Endothelial cell of umbilical vein (primary cell): ENCODE results near the gene TBC1D14. TPM values are rescaled to one million over a fixed set of nuclear protein-coding genes. Genes with fewer than 3 reads are reported as not detected.

Experiments
- BruUV-seq: library from RNA; stranded (reverse); fragments of 400-500 nt; replicated peaks from 2 replicates; lab custom pipeline; 2021; lab: Mats Ljungman, UMichigan
- CTCF ChIA-PET: fragments of 300-600, 350-600 bp; sonication (Branson Sonifier 250); formaldehyde crosslinking; loops from one replicate; lab custom pipeline; 2021; ENCODE audit warnings: antibody characterized with exemption, inconsistent platforms; lab: Charles Lee
- POLR2A ChIA-PET: fragments of 300-600, 350-600 bp; sonication (Branson Sonifier 250); formaldehyde crosslinking; loops from one replicate; lab custom pipeline; 2021; ENCODE audit warnings: antibody characterized with exemption, inconsistent platforms; lab: Charles Lee
- DNase-seq: peaks from one replicate; pipeline ENCODE4 v3.0.0-alpha.2; 2011; ENCODE audit warnings: low read depth, low spot score
- FAIRE-seq: peaks from 2 replicates; lab custom pipeline; 2011; peaks lifted over from hg19 to GRCh38; lab: Jason Lieb, UNC
- H2AFZ ChIP-seq: 2 replicates; pipeline ENCODE4 v1.6.0; 2012; ENCODE audit warnings: low read depth, low read length, control low read depth, inconsistent platforms
- H3K27ac ChIP-seq: 2 replicates; pipeline ENCODE4 v1.5.1; 2011; ENCODE audit warnings: low read depth, mild to moderate bottlenecking, control low read depth, low read length, moderate library complexity; ENCODE audit not compliant: insufficient read depth
- H3K27me3 ChIP-seq, 2 experiments: 2 replicates each; pipeline versions ENCODE4 v1.6.0 to v1.6.1; 2011; ENCODE audit warnings: low read length in 2 of 2, mixed read lengths in 1 of 2; ENCODE audit not compliant: control insufficient read depth in 2 of 2, insufficient read depth in 2 of 2
- H3K36me3 ChIP-seq, 2 experiments: 2 replicates in 1 of 2; 3 replicates in 1 of 2; pipeline ENCODE4 v1.5.1; 2011; ENCODE audit warnings: low read length in 2 of 2, mild to moderate bottlenecking in 1 of 2, moderate library complexity in 1 of 2; ENCODE audit not compliant: control insufficient read depth in 2 of 2, insufficient read depth in 2 of 2; ENCODE audit errors: extremely low read depth in 1 of 2
- H3K4me1 ChIP-seq: 3 replicates; pipeline ENCODE4 v1.5.1; 2011; ENCODE audit warnings: mild to moderate bottlenecking, low read length; ENCODE audit not compliant: control insufficient read depth, insufficient read depth; ENCODE audit errors: extremely low read depth
- H3K4me2 ChIP-seq: 2 replicates; pipeline ENCODE4 v1.6.1; 2011; ENCODE audit warnings: low read length, control low read depth, mixed read lengths; ENCODE audit not compliant: insufficient read depth
- H3K4me3 ChIP-seq, 3 experiments: fragments of 200-600 bp in 1 of 3; sonication (generic), shearing (Covaris generic) in 1 of 3; replicated peaks in 1 of 3; 2 replicates each; pipeline ENCODE4 v1.5.1; 2011 to 2016; ENCODE audit warnings: control low read depth in 3 of 3, low read length in 3 of 3, mild to moderate bottlenecking in 2 of 3, inconsistent platforms in 1 of 3, low read depth in 1 of 3, moderate library complexity in 1 of 3; ENCODE audit not compliant: insufficient read depth in 1 of 3
- H3K79me2 ChIP-seq: 2 replicates; pipeline ENCODE4 v1.6.0; 2012; ENCODE audit warnings: low read length, inconsistent platforms; ENCODE audit not compliant: control insufficient read depth, insufficient read depth
- H3K9ac ChIP-seq: replicated peaks from 2 replicates; pipeline ENCODE3; 2011; ENCODE audit warnings: low read length, control low read depth; ENCODE audit not compliant: insufficient read depth; ENCODE audit errors: extremely low read depth
- H3K9me1 ChIP-seq: replicated peaks from 3 replicates; pipeline ENCODE4 v1.6.0; 2011; ENCODE audit warnings: mild to moderate bottlenecking, low read length; ENCODE audit not compliant: control insufficient read depth, insufficient read depth; ENCODE audit errors: extremely low read depth
- H3K9me3 ChIP-seq: replicated peaks from 2 replicates; pipeline ENCODE4 v1.5.1; 2012; ENCODE audit warnings: low read length, inconsistent platforms; ENCODE audit not compliant: control insufficient read depth, insufficient read depth
- H4K20me1 ChIP-seq: replicated peaks from 2 replicates; pipeline ENCODE3; 2011; ENCODE audit warnings: mild to moderate bottlenecking, low read length; ENCODE audit not compliant: control insufficient read depth, insufficient read depth; ENCODE audit errors: extremely low read depth
- CTCF ChIP-seq, 2 donors: IDR thresholded peaks; 1 replicate in 1 of 2; 2 replicates in 1 of 2; pipeline ENCODE4 v1.5.1; 2011; ENCODE audit warnings: low read length in 2 of 2, mild to moderate bottlenecking in 2 of 2, moderate library complexity in 2 of 2, control low read depth in 1 of 2, inconsistent platforms in 1 of 2, low read depth in 1 of 2; ENCODE audit not compliant: insufficient read depth in 1 of 2; ENCODE audit errors: extremely low read depth in 1 of 2
- EZH2 ChIP-seq: IDR thresholded peaks from 2 replicates; pipeline ENCODE4 v1.6.1; 2012; ENCODE audit warnings: borderline replicate concordance, low read depth, mild to moderate bottlenecking, moderate library complexity, low read length, inconsistent platforms; ENCODE audit not compliant: severe bottlenecking
- GATA2 ChIP-seq: IDR thresholded peaks from 2 replicates; pipeline ENCODE4 v1.7.0; 2011; ENCODE audit warnings: low read depth, mild to moderate bottlenecking, moderate library complexity, mixed read lengths, low read length; ENCODE audit not compliant: insufficient read length, insufficient read depth
- JUN ChIP-seq: IDR thresholded peaks from 2 replicates; pipeline ENCODE4 v1.6.1; 2011; ENCODE audit warnings: borderline replicate concordance, low read depth; ENCODE audit not compliant: insufficient read length, insufficient read depth
- MAX ChIP-seq: IDR thresholded peaks from 2 replicates; pipeline ENCODE4 v1.6.1; 2011; ENCODE audit not compliant: insufficient read depth, insufficient read length
- MYC ChIP-seq: IDR thresholded peaks from one replicate; pipeline ENCODE4 v1.6.1; 2011; ENCODE audit warnings: mild to moderate bottlenecking, low read depth, low read length
- POLR2A ChIP-seq: IDR thresholded peaks from 2 replicates; pipeline ENCODE4 v1.6.1; 2012; ENCODE audit warnings: low read depth, mild to moderate bottlenecking, control low read depth, low read length
- POLR2AphosphoS5 ChIP-seq: IDR thresholded peaks from 2 replicates; pipeline ENCODE4 v1.6.1; 2012; ENCODE audit warnings: low read depth, mild to moderate bottlenecking, control low read depth, low read length, moderate library complexity; ENCODE audit not compliant: insufficient read depth
- dilution Hi-C: fragments of 300-500 bp; cut with MboI; formaldehyde crosslinking; loops from one replicate; pipeline ENCODE4 v1.15.0; 2019; ENCODE audit warnings: low sequenced_read_pairs; ENCODE audit not compliant: extremely low pct_ligation_motif_present
- intact Hi-C: fragments of 100-400 bp; cut with micrococcal nuclease; formaldehyde crosslinking; loops from one replicate; pipeline ENCODE4 v1.10.0; 2022
- polyA plus RNA-seq, 4 experiments: library from polyadenylated mRNA; depleted of rRNA in 3 of 4; stranded (reverse) in 3 of 4; unstranded in 1 of 4; fragments of >200 nt; gene quantifications; 2 replicates each; pipeline versions ENCODE4 v1.2.1 to v1.2.3, GENCODE V29; 2011 to 2012; ENCODE audit warnings: missing spikeins in 1 of 4
- total RNA-seq: library from RNA; stranded (reverse); gene quantifications from 2 replicates; pipeline ENCODE4 v1.2.3, GENCODE V29; 2021

The TBC1D14 gene
- total and polyA plus RNA-seq, 2 donors (not counting 3 experiments of a cell fraction or from before 2014, with no cell fraction given): 23.7 to 24.8 TPM

GRCh38 chr4:6987588-6987961, 77.9 kb downstream of the TBC1D14 start:
- dilution Hi-C loops (loop anchor here (5.0 kb wide), 1 partner anchor 35 kb away; no protein-coding TSS in a partner anchor), intact Hi-C loops (loop anchor here (1.0 to 2.0 kb wide), 2 partner anchors 56 to 205 kb away; partner anchors contain the start of genes KIAA0232 and TADA2B)
- H2AFZ ChIP-seq: peak overlapping the region; percentile 26
- H3K4me1 ChIP-seq: peaks cover 62% of the 10 kb centered on the region
- TF ChIP-seq EZH2 (no peak), GATA2 (no peak), MAX (no peak), MYC (no peak), POLR2A (no peak), POLR2AphosphoS5 (no peak), CTCF (IDR thresholded peaks at IDR 0.05; ENCODE audit: extremely low read depth in 1 of 2, insufficient read depth in 1 of 2, low read depth in 1 of 2, low read length in 2 of 2) (no peak), JUN (no peak)
- no peaks in the 10 kb centered on the region for H3K9me3 ChIP-seq
- ChIA-PET POLR2A (interaction anchor here (1.7 kb wide), 1 partner anchor 56 kb away, joined by 3 read pairs; the partner anchor contains the start of gene TADA2B), CTCF (interaction anchor here (0.6 to 3.2 kb wide), 5 partner anchors 14 to 95 kb away, joined by 3 to 28 read pairs (median 3); partner anchors contain the start of gene TBC1D14)
- peak overlapping the region; percentile 49 for H3K9ac ChIP-seq
- H3K36me3 ChIP-seq: no peaks in the 10 kb centered on the region
- peaks cover 24% of the 10 kb centered on the region for H3K79me2 ChIP-seq
- peak overlapping the region; percentile 70 for H3K4me2 ChIP-seq
- no peaks in the 10 kb centered on the region for H4K20me1 ChIP-seq
- FAIRE-seq: no peak
- H3K4me3 ChIP-seq: peak overlapping the region; percentile 23 to 78 (median 73)
- BruUV-seq: TSS peak; percentile 19
- no peaks in the 10 kb centered on the region for H3K27me3 ChIP-seq
- no peak overlapping the region for H3K27ac ChIP-seq
- no peak for DNase-seq
- no peaks in the 10 kb centered on the region for H3K9me1 ChIP-seq
